Stimulated activated CD4-positive, alpha-beta T cell treated with anti-CD3 and anti-CD28 coated beads, Interleukin-2, amount 100 ng/mL, for 24 hours (primary cell): ENCODE data around the gene COX19.
A peak's percentile ranks its signal among the peaks of the same experiment; 100 is the strongest.
"Not testable (repeated sequence)": the region's sequence is repeated elsewhere in the genome, so short reads cannot be mapped to it uniquely, and the experiment has no call there.

Experiments
- DNase-seq, 2 donors: peaks; one replicate each; pipeline ENCODE4 v3.0.0-alpha.2; 2020

Gene COX19

DNA sequence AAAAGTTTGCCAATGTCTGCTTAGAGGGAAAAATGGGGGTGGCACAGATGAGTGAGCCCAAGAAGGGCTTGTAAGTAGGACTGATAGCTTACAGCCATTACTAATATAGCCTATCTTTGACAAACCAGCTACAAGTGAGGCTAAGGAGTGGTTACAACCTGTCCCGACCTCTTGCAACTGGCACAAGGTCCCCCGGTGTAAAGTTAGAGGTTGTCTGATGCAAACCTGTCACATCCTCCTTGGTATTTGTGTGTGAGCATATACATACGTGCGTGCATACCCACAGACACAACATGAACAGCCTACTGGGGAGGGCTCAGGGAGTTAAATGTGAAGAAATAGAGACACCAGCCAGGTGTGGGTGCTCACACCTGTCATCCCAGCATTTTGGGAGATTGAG lies 35.5 kb downstream of the COX19 start:
- no peak for DNase-seq

DNA sequence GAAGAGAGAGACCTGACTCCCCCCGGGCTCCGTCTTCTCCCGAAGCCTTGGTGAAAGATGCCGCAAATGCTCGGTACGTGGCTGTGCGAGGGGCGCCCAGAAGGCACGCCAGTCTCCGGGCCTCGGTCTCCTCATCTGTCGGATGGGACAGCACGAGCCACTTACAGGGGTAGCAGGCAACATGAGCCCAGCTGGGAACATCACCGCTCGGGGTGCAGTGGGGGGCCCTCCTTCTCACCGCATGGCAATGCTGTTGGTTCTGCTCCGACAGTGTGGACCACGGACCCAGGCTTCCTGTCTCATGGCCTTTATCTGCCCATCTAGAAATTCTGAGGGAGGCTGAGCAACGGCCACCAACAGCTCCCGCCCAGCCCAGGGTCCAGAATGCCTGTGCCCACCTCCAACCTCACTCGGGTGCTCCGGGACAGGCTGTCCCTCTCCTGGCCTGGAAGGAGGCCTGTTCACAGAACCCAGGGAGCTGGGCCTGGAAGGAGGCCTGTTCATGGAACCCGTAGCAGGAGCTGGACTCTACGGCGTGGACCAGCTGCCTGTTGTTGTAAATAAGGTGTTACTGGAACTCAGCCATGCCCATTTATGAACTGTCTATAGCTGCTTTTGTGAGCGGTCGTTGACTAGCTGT lies 36.7 kb downstream of the COX19 start:
- DNase-seq: no peak

DNA sequence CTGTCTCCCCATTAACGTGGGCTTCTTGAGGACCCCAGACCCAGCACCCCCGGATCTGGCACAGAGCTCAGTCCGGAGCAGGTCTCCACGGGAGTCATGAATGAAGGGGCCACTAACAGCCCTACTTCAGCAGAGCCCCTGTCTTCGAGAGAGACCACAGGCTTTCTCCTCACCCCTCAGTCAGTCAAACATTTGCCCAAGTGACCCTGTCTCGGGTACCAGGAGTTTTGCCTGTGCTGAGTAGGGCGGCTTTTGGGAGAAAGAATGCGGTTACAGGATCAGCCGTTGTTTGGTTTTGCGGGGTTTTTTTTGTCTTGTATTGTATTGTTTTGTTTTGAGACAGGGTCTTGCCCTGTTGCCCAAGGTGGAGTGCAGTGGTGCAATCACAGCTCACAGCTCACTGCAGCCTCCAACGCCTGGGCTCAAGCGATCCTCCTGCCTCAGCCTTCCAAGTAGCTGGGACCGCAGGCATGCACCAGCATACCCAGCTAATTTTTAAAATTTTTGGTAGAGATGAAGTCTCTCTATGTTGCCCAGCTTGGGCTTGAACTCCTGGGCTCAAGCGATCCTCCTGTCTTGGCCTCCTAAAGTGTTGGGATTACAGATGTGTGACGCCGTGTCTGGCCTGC lies 37.4 kb downstream of the COX19 start:
- no peak for DNase-seq

DNA sequence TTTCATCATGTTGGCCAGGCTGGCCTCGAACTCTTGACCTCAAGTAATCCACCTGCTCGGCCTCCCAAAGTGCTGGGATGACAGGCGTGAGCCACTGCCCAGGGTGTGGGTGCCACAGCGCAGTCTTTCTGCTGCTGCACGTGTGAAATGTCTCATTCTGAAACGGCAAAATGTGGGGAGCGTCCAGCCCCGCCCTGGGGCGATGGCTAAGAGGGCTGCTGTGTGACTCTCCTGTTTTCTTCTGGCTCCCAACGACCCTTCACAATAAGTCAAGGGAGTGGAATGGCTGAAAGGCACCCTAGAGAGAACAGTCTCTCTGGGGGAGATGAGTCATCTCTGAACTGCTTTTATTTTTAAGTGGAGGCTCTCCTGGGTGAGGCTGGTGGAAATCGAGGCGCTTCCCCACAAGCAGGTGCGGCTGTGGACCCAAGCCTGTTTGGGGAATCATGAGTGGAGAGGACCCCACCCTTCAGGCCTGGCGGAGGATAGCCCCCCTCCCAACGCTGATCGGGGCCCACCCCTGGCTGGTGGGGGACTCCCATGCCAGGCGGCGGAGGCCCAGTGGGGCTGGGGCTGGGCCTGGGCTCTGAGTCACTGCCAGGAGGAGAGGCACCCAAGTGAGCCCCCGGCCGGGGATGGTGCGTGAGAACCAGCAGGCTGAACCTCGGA lies 38.8 kb downstream of the COX19 start:
- DNase-seq: peak; percentile 45 to 56

DNA sequence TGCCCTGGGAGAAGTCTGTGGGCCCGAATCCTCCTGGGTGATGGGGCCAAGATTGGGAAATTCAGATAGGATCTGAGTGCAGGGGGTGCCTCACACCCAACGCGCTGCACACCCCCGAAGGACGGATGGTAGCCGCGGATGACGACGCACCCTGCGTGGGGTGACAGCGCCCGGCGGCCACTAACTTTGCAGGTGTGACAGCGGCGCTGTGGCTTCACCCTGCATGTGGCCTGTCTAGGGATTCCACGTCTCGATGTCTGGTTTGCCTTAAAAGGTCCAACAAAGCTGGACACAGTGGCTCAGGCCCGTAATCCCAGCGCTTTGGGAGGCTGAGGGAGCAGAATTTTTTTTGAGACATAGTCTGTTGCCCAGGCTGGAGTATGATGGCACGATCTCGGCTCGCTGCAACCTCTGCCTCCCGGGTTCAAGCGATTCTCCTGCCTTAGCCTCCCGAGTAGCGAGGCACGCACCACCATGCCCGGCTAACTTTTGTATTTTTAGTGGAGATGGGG lies 39.4 kb downstream of the COX19 start:
- no peak for DNase-seq

DNA sequence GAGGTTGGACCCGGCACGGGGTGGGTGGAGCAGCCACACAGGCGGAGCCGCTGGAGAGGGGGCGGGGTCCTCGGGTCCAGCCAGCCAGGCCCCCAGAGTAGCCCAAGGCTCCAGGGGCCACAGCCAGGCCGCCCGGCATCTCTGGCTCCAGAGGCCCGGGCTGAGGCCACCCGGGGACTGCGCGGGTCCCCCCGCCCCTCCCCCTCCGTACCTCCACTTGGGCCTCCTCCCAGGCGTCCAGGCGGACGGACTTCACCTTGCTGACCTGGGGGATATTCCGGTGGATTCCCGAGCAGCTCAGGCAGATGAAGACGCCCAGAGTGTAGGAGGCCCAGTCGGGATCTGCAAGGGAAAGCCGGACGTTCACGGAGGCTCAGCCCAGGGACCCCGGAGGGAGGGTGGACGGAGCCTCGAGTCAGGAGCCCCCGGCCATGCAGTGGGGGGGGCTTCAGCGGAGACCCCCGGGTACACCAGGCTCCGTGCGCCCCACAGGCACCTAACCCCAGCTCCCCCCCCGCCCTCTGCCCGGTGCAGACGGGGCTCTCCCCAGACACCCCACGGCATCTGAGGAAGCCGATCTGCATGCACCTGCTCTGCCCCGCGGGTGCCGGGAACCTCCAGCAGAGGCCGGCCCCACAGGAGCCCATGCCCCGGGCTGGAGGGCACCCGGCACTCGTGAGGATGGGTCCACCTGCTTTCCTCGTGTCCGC lies 40.0 kb downstream of the COX19 start:
- DNase-seq: no peak

DNA sequence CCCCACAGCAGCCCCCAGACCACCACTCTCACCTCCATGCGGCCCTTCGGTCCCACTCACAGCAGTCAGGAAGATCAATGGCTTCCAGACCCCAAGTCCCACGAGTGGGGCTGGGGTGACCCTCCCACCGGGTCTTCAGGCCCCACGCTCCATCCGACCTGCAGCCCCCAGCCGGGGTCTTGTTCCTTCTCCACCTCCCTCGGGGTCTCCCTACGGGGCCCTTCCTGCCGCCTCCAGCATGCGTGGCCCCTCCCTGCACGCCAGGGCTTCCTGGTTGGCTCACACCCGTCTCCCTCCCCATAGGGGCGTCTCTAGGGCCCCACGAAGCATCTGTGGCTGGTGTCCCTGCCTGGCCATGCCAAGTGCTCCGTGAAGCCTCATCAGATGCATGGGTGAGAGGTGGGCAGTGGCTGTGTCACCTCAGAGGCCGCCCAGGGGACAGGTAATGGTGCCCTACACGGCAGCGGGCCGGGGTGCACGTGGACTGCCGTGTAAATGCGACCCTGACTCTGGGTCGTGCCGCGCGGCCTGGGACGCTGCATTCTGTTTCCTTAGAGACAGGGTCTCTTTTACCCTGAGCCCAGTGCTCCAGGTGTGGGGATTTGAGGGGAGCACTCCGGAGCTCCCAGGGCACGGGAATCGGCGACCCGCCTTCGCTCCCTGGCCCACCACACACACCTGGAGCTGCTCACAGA lies 40.7 kb downstream of the COX19 start:
- DNase-seq: no peak

DNA sequence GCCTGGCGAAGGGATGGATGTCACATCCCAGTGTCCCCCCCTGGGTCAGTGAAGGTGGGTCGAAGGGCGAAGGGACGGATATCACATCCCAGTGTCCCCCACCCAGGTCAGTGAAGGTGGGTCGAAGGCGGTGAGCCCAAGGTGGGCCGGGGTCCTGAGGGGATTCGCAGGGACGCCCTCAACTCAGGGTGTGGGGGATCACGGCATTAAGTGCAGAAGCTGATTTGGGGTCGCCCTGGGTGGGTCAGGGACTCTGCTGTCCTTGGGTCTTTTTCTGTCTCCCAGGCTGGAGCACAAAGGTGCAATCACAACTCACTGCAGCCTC lies 42.7 kb downstream of the COX19 start:
- DNase-seq: no peak

DNA sequence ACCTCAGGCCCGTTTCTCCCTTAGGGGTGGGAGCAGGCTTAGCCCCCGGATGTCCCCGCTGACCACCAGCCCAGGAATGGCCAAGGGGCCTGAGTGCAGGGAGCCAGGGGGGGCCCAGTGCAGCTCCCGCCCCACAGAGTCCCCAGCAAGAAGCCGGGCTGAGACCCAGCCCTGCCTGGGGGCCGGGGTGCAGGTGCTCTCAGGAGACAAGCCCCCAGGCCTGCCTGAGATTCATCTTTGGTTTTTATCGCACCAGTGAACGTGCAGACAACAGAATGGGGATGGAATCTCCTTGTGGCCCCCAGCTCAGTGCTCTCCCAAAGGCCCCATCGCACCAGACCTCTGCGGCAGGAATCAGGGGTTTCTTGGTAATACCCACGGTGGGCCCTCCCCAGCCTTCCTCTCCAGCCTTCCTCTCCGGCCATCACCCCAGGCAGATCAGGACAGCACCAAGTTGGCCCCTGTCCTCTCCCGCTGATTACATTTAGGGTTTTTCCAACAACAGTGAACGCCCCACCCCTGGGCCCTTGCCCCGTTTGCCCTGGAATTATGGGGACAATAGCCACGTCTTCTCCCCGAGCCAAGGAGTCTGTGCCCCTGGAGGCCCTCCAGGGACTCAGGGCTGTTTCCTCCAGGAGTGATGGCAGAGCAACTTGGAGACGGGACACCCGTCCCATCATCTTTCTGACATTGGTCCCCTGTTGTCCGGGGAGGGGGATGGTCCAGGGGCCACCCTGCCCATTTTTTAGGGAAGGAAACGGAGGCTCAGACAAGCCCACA lies 43.3 kb downstream of the COX19 start:
- DNase-seq: no peak

DNA sequence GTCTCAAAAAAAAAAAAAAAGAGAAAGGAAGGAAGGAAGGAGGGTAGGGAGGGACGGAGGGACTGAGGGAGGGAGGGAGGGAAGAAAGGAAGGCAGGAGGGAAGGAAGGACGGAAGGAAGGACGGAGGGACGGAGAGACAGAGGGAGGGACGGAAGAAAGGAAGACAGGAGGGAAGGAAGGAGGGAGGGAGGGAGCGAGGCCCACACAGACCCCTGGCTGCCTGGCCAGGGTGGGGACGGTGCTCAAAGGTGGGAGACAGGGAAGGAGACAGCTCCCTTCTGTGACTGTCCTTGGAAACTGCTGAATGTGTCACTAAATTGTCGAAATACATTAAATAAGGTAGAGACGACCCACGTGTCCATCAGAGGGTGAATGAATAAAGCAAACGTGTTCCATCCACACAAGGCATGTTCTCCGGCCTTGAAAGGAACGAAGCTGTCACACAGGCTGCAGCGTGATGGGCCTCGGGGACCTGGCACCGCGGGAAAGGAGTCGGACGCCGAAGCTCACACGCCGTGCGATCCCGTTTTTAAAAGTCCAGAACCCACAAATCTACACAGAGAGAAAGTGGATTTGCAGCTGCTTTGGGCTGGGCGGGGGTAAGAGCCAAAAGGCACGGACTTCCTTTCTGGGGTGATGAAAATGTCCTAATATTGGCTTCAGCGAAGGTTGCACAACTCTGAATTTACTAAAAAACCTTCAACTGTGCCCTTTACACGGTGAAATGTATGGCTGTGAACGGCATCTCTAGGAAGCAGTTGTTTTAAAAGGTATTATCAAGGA lies 44.2 kb downstream of the COX19 start:
- DNase-seq: no peak

DNA sequence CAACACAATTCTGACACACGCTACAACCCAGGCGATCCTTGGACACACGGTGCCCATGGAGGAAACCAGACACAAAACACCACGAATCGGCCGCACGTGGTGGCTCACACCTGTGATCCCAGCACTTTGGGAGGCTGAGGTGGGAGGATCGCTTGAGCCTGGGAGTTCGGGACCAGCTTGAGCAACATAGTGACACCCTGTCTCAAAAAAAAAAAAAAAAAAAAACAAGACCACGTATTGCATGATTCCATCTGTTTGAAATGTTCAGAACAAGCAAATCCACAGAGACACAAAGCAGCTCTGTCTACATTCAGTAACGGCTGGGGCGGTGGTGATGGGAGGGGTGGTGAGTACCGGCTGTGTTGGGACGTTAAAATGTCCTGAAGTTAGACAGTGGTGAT lies 46.0 kb downstream of the COX19 start:
- DNase-seq: no peak

DNA sequence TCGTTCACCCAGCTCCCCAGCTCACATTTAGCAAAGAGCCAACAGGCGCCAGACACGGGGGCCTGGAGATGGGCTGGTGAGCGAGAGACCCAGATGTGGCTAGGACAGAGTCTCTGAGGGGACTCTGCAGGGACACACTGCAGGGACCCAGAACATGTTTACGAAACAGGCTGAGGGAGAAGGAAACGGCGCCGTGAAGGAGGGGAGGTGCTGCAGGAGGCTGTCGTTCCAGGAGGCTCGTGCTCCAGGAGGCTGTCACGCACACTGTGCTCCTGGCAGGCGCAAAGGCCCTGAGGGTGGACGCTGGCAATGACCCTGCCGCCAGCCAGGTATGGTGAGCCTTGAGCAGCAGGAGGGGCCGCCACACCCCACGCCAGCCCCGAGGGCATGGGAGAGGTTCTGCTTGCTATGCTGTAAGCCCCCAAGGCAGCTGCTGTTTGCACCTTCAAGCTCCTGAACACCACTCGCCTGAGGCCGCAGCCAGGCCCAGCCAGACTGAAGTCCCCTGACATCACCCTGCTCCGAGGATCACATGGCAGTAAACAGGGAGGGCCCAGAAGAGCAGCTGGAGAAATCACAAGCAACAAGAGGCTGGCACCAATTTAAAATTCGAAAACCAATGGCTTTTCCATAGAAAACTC lies 48.2 kb downstream of the COX19 start:
- DNase-seq: no peak

DNA sequence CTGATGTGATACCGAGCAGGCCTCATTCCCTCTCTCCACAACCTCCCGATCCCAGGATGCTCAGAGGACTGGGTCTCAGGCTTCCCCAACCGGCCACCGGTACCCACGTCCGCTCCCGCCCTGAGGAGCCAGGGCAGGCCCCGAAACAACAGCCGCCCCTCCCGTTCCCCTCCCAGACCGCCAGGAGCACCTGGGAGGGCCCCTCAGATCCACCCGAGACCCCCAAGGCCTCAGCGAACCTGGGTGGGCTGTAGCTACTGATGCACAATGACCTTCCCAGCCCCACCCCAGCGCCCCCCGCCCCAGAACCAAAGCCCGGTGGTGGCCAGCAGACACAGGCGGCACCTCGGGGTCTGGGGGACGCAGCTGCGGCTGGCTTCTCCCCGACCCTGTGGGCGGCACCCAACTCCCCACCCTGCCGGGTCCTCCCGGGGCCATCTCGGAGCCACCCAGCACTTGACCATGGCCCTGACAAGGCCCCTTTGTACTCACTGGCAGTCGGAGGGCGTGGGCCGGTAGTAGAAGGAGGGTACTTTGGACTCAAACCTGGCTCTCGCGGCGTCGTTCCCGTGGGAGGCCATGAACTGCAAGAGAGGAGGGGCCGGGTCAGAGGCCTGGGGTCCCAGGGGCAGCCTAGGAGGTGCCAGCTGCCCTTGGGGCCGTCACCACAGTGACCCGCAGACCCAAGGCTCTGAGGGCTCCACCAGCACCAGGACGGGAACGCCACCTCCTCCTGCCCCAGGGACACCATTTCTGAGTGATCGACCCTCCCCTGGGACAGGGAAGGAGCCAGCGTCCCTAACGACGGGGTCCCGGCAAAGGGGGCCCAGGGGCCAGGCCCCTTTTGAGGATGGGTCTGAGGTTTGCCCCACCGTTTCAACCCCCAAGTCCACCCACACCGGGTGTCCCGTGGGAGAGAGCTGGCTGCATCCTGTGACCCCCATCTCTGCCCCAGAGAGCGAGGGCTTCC lies 49.0 kb downstream of the COX19 start:
- no peak for DNase-seq

DNA sequence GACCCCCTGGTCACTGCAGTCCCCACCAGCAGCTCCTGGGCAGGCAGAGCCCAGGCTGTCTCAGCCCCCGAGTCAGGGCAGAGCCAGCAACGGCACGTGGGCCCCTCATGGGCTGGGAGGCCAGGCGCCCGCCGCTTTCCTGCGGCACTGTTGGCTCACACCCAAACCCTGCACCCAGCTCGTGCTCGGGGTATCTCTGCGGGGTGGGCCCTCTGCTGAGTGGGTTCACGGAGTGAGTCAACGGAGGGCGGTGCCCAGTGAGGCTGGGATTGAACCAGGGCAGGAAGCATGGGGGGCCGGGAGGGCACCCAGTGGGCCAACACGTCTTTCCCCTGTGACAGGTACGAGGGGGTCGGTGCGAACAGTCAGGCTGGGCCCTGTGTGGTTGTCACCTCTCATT lies 49.7 kb downstream of the COX19 start:
- DNase-seq: no peak

DNA sequence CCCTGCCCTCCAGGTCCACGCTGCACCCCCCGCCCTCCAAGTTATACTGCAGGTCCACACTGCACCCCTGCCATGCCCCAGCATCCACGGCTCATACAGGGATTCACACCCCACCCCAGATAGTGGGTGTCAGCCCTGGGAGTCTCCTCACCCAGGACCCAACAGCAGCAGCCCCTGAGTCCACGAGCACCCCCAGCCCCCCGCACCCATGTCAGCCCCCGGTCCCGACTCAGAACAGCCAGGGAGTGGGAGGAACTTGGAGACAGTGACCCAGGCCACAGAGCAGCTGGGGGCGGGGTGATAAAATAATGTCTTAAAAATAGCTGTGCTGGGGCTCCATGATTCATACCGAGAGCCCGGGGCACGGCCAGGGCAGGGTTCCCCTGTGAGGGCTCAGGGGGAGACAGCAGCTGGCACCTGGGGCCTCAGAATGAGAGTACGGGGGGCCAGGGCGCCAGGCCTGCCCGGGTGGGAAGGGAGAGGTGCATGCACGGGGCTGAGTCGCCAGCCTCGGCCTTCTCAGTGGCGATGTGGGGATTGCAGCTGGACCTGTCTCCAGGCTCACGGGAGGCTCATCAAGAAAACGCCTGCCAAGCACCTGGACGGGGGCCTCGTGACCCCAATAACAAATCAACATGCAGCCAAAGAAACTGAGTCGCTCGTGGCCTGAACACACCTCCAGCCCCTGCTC lies 50.7 kb downstream of the COX19 start:
- peak; percentile 75 to 77 for DNase-seq

DNA sequence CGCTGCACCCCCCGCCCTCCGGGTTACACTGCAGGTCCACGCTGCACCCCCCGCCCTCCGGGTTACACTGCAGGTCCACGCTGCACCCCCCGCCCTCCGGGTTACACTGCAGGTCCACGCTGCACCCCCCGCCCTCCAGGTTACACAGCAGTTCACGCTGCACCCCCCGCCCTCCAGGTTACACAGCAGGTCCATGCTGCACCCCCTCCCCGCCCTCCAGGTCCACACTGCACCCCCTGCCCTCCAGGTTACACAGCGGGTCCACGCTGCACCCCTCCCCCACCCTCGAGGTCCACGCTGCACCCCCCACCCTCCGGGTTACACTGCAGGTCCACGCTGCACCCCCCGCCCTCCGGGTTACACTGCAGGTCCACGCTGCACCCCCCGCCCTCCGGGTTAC lies 51.3 kb downstream of the COX19 start:
- not testable (repeated sequence) for DNase-seq

DNA sequence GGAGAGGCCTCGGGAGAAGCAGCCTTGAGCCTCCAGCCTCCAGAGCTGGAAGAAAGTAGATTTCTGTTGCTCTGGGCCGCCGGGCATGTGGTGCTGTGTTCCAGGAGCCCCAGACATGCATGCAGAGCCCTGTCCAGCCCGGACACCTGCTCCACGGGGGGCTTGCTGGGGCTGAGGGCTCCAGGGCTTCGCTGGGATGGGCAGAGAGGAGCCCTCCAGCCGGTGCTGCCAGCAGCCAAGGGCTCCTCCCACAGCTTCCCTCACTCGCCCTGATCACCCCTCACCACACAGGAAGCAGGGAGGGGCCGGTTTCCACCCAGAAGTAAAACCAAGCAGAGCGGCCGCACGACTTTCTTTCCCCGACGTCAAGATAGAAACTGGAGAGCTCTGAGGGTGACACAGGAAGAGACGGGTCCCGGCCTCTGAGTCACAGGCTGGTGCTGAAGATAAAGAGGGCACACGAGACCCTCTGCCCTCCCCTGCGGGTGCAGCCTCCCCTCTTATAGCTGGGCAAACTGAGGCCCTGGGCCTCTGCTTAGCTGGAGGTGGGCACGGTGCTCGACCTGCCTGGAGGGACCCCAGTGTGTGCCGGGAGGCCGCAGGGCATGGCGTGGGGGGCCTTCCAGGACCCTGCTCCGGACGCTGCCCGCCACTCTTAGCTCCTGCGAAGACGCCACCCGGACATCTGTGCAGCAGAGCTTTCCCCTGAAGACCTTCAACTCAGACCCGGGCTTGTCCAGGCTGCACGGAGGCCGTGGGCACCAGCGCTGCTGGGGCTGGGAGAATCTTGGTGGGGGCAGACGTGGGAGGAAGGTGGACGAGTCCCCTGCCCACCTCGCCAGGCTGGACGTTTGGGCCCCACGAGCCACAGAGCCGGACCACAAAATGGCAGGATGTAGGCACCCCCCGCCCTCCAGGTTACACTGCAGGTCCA lies 52.0 kb downstream of the COX19 start:
- DNase-seq: peak; percentile 92 to 93
